K562 (cell line): ENCODE data around the gene TRABD. TPM values are rescaled to one million over a fixed set of nuclear protein-coding genes. Genes with fewer than 3 reads are reported as not detected.

Experiments
- ATAC-seq: fragments of 200-7000 bp; cut with Tn5 transposase; 3 replicates; pipeline ENCODE4 v1.9.1; 2020; ENCODE audit warnings: moderate library complexity
- BruUV-seq: library from RNA; stranded (reverse); fragments of 400-500 nt; replicated peaks from 2 replicates; lab custom pipeline; 2021; lab: Mats Ljungman, UMichigan
- CTCF ChIA-PET: fragments of 300-600 bp; formaldehyde crosslinking; extraction: SDS; loops from one replicate; lab custom pipeline; 2021; ENCODE audit warnings: low intra/inter-chr PET ratio; lab: Yijun Ruan, JAX
- POLR2A ChIA-PET: fragments of 300-600, 350-650 bp; sonication (Branson Sonifier 250); formaldehyde crosslinking; extraction: SDS; loops from one replicate; lab custom pipeline; 2021; ENCODE audit warnings: antibody characterized with exemption, inconsistent platforms; lab: Yijun Ruan, JAX
- DNase-seq, 4 experiments: peaks; one replicate each; pipeline versions ENCODE4 v3.0.0 to v3.0.0-alpha.2; 2011 to 2018; ENCODE audit warnings: low spot score in 3 of 4, mixed read lengths in 3 of 4; ENCODE audit errors: extremely low read depth in 1 of 4
- FAIRE-seq: peaks from 2 replicates; lab custom pipeline; 2011; peaks lifted over from hg19 to GRCh38; lab: Jason Lieb, UNC
- H2AFZ ChIP-seq: 2 replicates; pipeline ENCODE4 v1.6.0; 2011; ENCODE audit warnings: low read depth, low read length, control low read depth, inconsistent platforms
- H3K27ac ChIP-seq: fragments of 200-600 bp; 3 replicates; pipeline ENCODE4 v1.8.0; 2011; ENCODE audit warnings: low read depth, mild to moderate bottlenecking, control low read depth, inconsistent platforms, low read length, moderate library complexity, mixed read lengths; ENCODE audit errors: extremely low read depth
- H3K27me3 ChIP-seq, 2 experiments: fragments of 300-600 bp in 1 of 2; 2 replicates in 1 of 2; 3 replicates in 1 of 2; pipeline versions ENCODE4 v1.6.0 to v1.8.0; 2011; ENCODE audit warnings: inconsistent platforms in 2 of 2, low read length in 2 of 2, mild to moderate bottlenecking in 1 of 2, mixed read lengths in 1 of 2, moderate library complexity in 1 of 2; ENCODE audit not compliant: control insufficient read depth in 2 of 2, insufficient read depth in 2 of 2
- H3K36me3 ChIP-seq: fragments of 300-600 bp; 3 replicates; pipeline ENCODE4 v1.8.0; 2011; ENCODE audit warnings: mild to moderate bottlenecking, low read length, inconsistent platforms; ENCODE audit not compliant: control insufficient read depth, insufficient read depth
- H3K4me1 ChIP-seq, 2 experiments: fragments of 200-600 bp in 1 of 2; replicated peaks in 1 of 2; 2 replicates in 1 of 2; 3 replicates in 1 of 2; pipeline versions ENCODE4 v1.5.1 to v1.8.0; 2011; ENCODE audit warnings: inconsistent platforms in 2 of 2, low read length in 2 of 2, mild to moderate bottlenecking in 1 of 2, mixed read lengths in 1 of 2, moderate library complexity in 1 of 2; ENCODE audit not compliant: control insufficient read depth in 2 of 2, insufficient read depth in 2 of 2
- H3K4me2 ChIP-seq: 2 replicates; pipeline ENCODE4 v1.6.1; 2011; ENCODE audit warnings: low read length, control low read depth, inconsistent platforms, mixed read lengths; ENCODE audit not compliant: insufficient read depth
- H3K4me3 ChIP-seq: fragments of 200-600 bp; sonication (generic), shearing (Covaris generic); 2 replicates; pipeline ENCODE4 v1.5.1; 2016; ENCODE audit warnings: control low read depth, inconsistent platforms
- H3K79me2 ChIP-seq: fragments of 200-600 bp; 3 replicates; pipeline ENCODE4 v1.8.0; 2011; ENCODE audit warnings: low read length, inconsistent platforms; ENCODE audit not compliant: control insufficient read depth, insufficient read depth
- H3K9ac ChIP-seq, 2 experiments: 2 replicates each; pipeline versions ENCODE4 v1.6.0 to v1.6.1; 2011; ENCODE audit warnings: low read depth in 2 of 2, low read length in 2 of 2, control low read depth in 1 of 2, inconsistent platforms in 1 of 2, mild to moderate bottlenecking in 1 of 2, mixed read lengths in 1 of 2; ENCODE audit not compliant: insufficient read depth in 1 of 2
- H3K9me1 ChIP-seq: one replicate; pipeline ENCODE4 v1.6.0; 2011; ENCODE audit warnings: inconsistent platforms, mild to moderate bottlenecking, low read length, moderate library complexity; ENCODE audit not compliant: control insufficient read depth, insufficient read depth
- H3K9me3 ChIP-seq: replicated peaks from 2 replicates; pipeline ENCODE4 v1.5.1; 2011; ENCODE audit warnings: low read depth, low read length, inconsistent platforms; ENCODE audit not compliant: control insufficient read depth, insufficient read depth
- H4K20me1 ChIP-seq: replicated peaks from 2 replicates; pipeline ENCODE4 v1.6.1; 2011; ENCODE audit warnings: low read length, inconsistent platforms, mixed read lengths; ENCODE audit not compliant: control insufficient read depth, insufficient read depth
- JUND ChIP-seq, 2 experiments: IDR thresholded peaks; 2 replicates in 1 of 2; 3 replicates in 1 of 2; pipeline ENCODE4 v1.6.1; 2011; ENCODE audit warnings: borderline replicate concordance in 2 of 2, low read depth in 2 of 2, low read length in 2 of 2, improper control_type of control experiment in 1 of 2, missing biosample characterization in 1 of 2, missing genetic modification characterization in 1 of 2, missing genetic modification reagents in 1 of 2
- PCBP2 ChIP-seq: fragments of 200-400 bp; formaldehyde crosslinking; IDR thresholded peaks from 2 replicates; pipeline ENCODE4 v1.6.1; 2018; ENCODE audit warnings: low read length, low read depth, mild to moderate bottlenecking, moderate library complexity; ENCODE audit not compliant: poor library complexity, severe bottlenecking
- POLR2G ChIP-seq: fragments of 200-400 bp; formaldehyde crosslinking; IDR thresholded peaks from 2 replicates; pipeline ENCODE4 v1.6.1; 2017; ENCODE audit warnings: low read depth, mild to moderate bottlenecking, antibody characterized with exemption, low read length, moderate library complexity
- PRDM10 ChIP-seq: fragments of 450-650 bp; IDR thresholded peaks from 2 replicates; pipeline ENCODE4 v1.6.1; 2018; ENCODE audit not compliant: partially characterized antibody
- SMAD3 ChIP-seq: fragments of 450-650 bp; formaldehyde crosslinking; conservative IDR thresholded peaks from 2 replicates; pipeline ENCODE4 v1.4.0; 2020; ENCODE audit warnings: mild to moderate bottlenecking
- ZNF274 ChIP-seq: IDR thresholded peaks from 2 replicates; pipeline ENCODE4 v1.6.1; 2011; ENCODE audit warnings: low read depth, mild to moderate bottlenecking, low read length, moderate library complexity, borderline replicate concordance
- WGBS: fragments of 100-300 bp; shearing (Covaris generic); methylation state at CpG from one replicate; pipeline ENCODE4 v1.1.6; 2016; ENCODE audit warnings: low coverage, mixed read lengths; ENCODE audit not compliant: insufficient coverage; ENCODE audit errors: missing lambda C conversion rate; 5-methylcytosine and 5-hydroxymethylcytosine counted together
- in situ Hi-C: fragments of 300-500 bp; cut with MboI; formaldehyde crosslinking; loops from 4 replicates; pipeline ENCODE4 v1.15.0; 2018; ENCODE audit warnings: inconsistent platforms, mixed read lengths
- intact Hi-C: fragments of 100-400 bp; cut with micrococcal nuclease; formaldehyde crosslinking; loops from 2 replicates; pipeline ENCODE4 v1.14.2; 2022
- polyA plus RNA-seq, 8 experiments: library from polyadenylated mRNA; depleted of rRNA in 4 of 8; stranded (reverse) in 5 of 8; unstranded in 3 of 8; fragments of >200 nt; fragmentation: Nextera tagmentation in 2 of 8; fragmentation: Illumina TruSeq in 1 of 8; extraction: Ambion mirVana in 2 of 8; extraction: Trizol in 1 of 8; gene quantifications; 2 replicates each; pipeline versions ENCODE4 v1.2.1 to v1.2.3, GENCODE V29; 2011 to 2014; ENCODE audit warnings: inconsistent platforms in 1 of 8, missing spikeins in 1 of 8
- total RNA-seq, 7 experiments: library from RNA; depleted of rRNA in 6 of 7; stranded (reverse); fragments of >200 nt in 6 of 7; fragmentation: Illumina TruSeq in 2 of 7; extraction: Trizol in 2 of 7; gene quantifications; 2 replicates each; pipeline versions ENCODE4 v1.2.1 to v1.2.3, GENCODE V29; 2011 to 2021; ENCODE audit warnings: low replicate concordance in 1 of 7

Gene TRABD
- total and polyA plus RNA-seq, 9 of the 15 experiments (the other 6 are each of a cell fraction or from before 2014, with no cell fraction given), result 0.08 to 62.9 (median 14.0) TPM

- H3K27ac ChIP-seq, result no peak overlapping the region
- WGBS, result 94% methylated on average over 8 of the region's 18 CpGs
- H3K9ac ChIP-seq, result peak overlapping the region in 1 of 2 experiments; percentile 17; a peak in 1 of 4 replicates
- no peaks in the 10 kb centered on the region for H3K9me1 ChIP-seq
- peaks cover 62% of the 10 kb centered on the region; the same call in 2 of the 3 replicates for H3K36me3 ChIP-seq
- ATAC-seq (no peak), FAIRE-seq (no peak), DNase-seq (no peak)
- ChIA-PET CTCF (no interaction called here), POLR2A (no interaction called here)
- no peaks in the 10 kb centered on the region for H3K9me3 ChIP-seq
- no peaks in the 10 kb centered on the region; the same call in 1 of the 2 replicates for H4K20me1 ChIP-seq
- TF ChIP-seq PCBP2 (no peak), POLR2G (peak; percentile 56), ZNF274 (no peak)
- no peak overlapping the region for H3K4me2 ChIP-seq
- H2AFZ ChIP-seq, result no peak overlapping the region
- H3K4me1 ChIP-seq, result peaks cover 1 to 55% of the 10 kb centered on the region in 2 experiments; a peak in 4 of 5 replicates
- in situ Hi-C loops, result no loop called here
- H3K4me3 ChIP-seq, result no peak overlapping the region
- H3K79me2 ChIP-seq, result peaks cover 22% of the 10 kb centered on the region
- intact Hi-C loops, result no loop called here
- no peaks in the 10 kb centered on the region for H3K27me3 ChIP-seq
- no TSS peak for BruUV-seq
Observed at GRCh38 chr22:50196256-50196655, 10.5 kb downstream of the TRABD start.

- no peak for DNase-seq
- CTCF ChIA-PET, result no interaction called here
- intact Hi-C loops (no loop called here), in situ Hi-C loops (no loop called here)
- Histone ChIP-seq H3K4me3 (no peak overlapping the region), H3K79me2 (peaks cover 22% of the 10 kb centered on the region), H3K9ac (no peak overlapping the region; a peak in 1 of 4 replicates), H3K27me3 (no peaks in the 10 kb centered on the region), H2AFZ (no peak overlapping the region), H4K20me1 (no peaks in the 10 kb centered on the region; the same call in 1 of the 2 replicates), H3K4me2 (no peak overlapping the region), H3K9me3 (no peaks in the 10 kb centered on the region), H3K9me1 (no peaks in the 10 kb centered on the region), H3K36me3 (peaks cover 53% of the 10 kb centered on the region; the same call in 1 of the 3 replicates), H3K27ac (no peak overlapping the region), H3K4me1 (peaks cover 4 to 59% of the 10 kb centered on the region in 2 experiments; a peak in 3 of 5 replicates)
- no peak for ATAC-seq
- POLR2A ChIA-PET, result no interaction called here
- 92% methylated on average over 4 of the region's 23 CpGs for WGBS
- no peak for FAIRE-seq
- BruUV-seq, result no TSS peak
- TF ChIP-seq POLR2G (peak; percentile 44; the same call in 1 of the 2 replicates), PRDM10 (no peak), SMAD3 (CRISPR knock-in tag) (no peak), JUND (IDR thresholded peaks at IDR 0.05; ENCODE audit: borderline replicate concordance, low read depth, low read length) (no peak), JUND (tag; IDR thresholded peaks at IDR 0.05; ENCODE audit: borderline replicate concordance, low read depth, low read length) (no peak)
Observed at GRCh38 chr22:50197000-50197800, 11.5 kb downstream of the TRABD start.
